Hepatocyte (in vitro differentiated cells): ENCODE results near the gene RNU1-4. TPM values are rescaled to one million over a fixed set of nuclear protein-coding genes. Genes with fewer than 3 reads are reported as not detected.
"Not testable (repeated sequence)": the region's sequence is repeated elsewhere in the genome, so short reads cannot be mapped to it uniquely, and the experiment has no call there.

ENCODE experiments used
- DNase-seq: peaks from one replicate; pipeline ENCODE4 v3.0.0-alpha.2; 2016; ENCODE audit warnings: low spot score
- H2AFZ ChIP-seq: fragments of 200-600 bp; sonication (generic); 2 replicates; pipeline ENCODE4 v1.6.0; 2016; ENCODE audit warnings: antibody characterized with exemption, mild to moderate bottlenecking
- H3K27ac ChIP-seq: fragments of 200-600 bp; sonication (generic); 2 replicates; pipeline ENCODE4 v1.5.1; 2016; ENCODE audit warnings: mild to moderate bottlenecking
- H3K27me3 ChIP-seq: fragments of 200-600 bp; sonication (generic); 2 replicates; pipeline ENCODE4 v1.6.1; 2016
- H3K36me3 ChIP-seq: fragments of 200-600 bp; sonication (generic); replicated peaks from 2 replicates; pipeline ENCODE4 v1.5.1; 2016; ENCODE audit warnings: low read depth; ENCODE audit not compliant: insufficient read depth
- H3K4me1 ChIP-seq: fragments of 200-600 bp; sonication (generic); 2 replicates; pipeline ENCODE4 v1.5.1; 2016; ENCODE audit warnings: mild to moderate bottlenecking, moderate library complexity; ENCODE audit not compliant: insufficient read depth
- H3K4me2 ChIP-seq: fragments of 200-600 bp; sonication (generic); 2 replicates; pipeline ENCODE4 v1.6.0; 2016
- H3K4me3 ChIP-seq: fragments of 200-600 bp; sonication (generic); 2 replicates; pipeline ENCODE4 v1.5.1; 2016; ENCODE audit warnings: mild to moderate bottlenecking
- H3K79me2 ChIP-seq: fragments of 200-600 bp; sonication (generic); 2 replicates; pipeline ENCODE4 v1.6.0; 2017; ENCODE audit warnings: mild to moderate bottlenecking
- H3K9me2 ChIP-seq: fragments of 200-600 bp; sonication (generic); replicated peaks from 2 replicates; pipeline ENCODE4 v1.6.0; 2017; ENCODE audit warnings: mild to moderate bottlenecking; ENCODE audit not compliant: insufficient read depth
- H3K9me3 ChIP-seq: fragments of 200-600 bp; sonication (generic); 2 replicates; pipeline ENCODE4 v1.5.1; 2016; ENCODE audit warnings: low read depth, mild to moderate bottlenecking
- H4K20me1 ChIP-seq: fragments of 200-600 bp; sonication (generic); 2 replicates; pipeline ENCODE4 v1.6.0; 2016; ENCODE audit warnings: mild to moderate bottlenecking; ENCODE audit not compliant: insufficient read depth, poor library complexity, severe bottlenecking
- WGBS: methylation state at CpG from one replicate; pipeline ENCODE4 v1.1.6; 2016; ENCODE audit warnings: low lambda C conversion rate; ENCODE audit errors: missing lambda C conversion rate; 5-methylcytosine and 5-hydroxymethylcytosine counted together
- polyA plus RNA-seq: library from polyadenylated mRNA; unstranded; fragments of >200 nt; fragmentation: Nextera tagmentation; extraction: Ambion mirVana; gene quantifications from 2 replicates; pipeline ENCODE4 v1.2.1, GENCODE V29; 2016
- total RNA-seq: library from RNA; depleted of rRNA; stranded (reverse); fragments of >200 nt; gene quantifications from 2 replicates; pipeline ENCODE4 v1.2.3, GENCODE V29; 2014

RNU1-4 gene
- total and polyA plus RNA-seq, 2 experiments from 2014 or later: under 0.01 TPM; not detected in 1

GRCh38 chr1:16760801-16761200, 20.5 kb downstream of the RNU1-4 start:
- not testable (repeated sequence) for H3K4me3 ChIP-seq

GRCh38 chr1:16764248-16764819, 24.0 kb downstream of the RNU1-4 start:
- peak; percentile 23 for DNase-seq
- H3K27me3 ChIP-seq, H2AFZ ChIP-seq, H4K20me1 ChIP-seq, H3K9me2 ChIP-seq, H3K9me3 ChIP-seq, H3K36me3 ChIP-seq, H3K79me2 ChIP-seq, H3K4me3 ChIP-seq: not testable (repeated sequence)
- H3K4me2 ChIP-seq: peak overlapping the region; percentile 24
- H3K4me1 ChIP-seq: peaks cover 28% of the 10 kb centered on the region
- 70% methylated on average over 9 of the region's 9 CpGs for WGBS
- peak overlapping the region; percentile 88 for H3K27ac ChIP-seq

More at GRCh38 chr1:16760801-16761200, 20.5 kb downstream of the RNU1-4 start:
- not testable (repeated sequence) for H3K79me2 ChIP-seq, H3K9me2 ChIP-seq, H3K9me3 ChIP-seq, H3K27ac ChIP-seq, H3K36me3 ChIP-seq, H3K4me2 ChIP-seq, H4K20me1 ChIP-seq, DNase-seq, H3K27me3 ChIP-seq, H2AFZ ChIP-seq
- peaks cover 12% of the 10 kb centered on the region for H3K4me1 ChIP-seq
- WGBS: 95% methylated on average over 11 of the region's 11 CpGs

- DNase-seq: peak; percentile 64
- not testable (repeated sequence) for H3K9me3 ChIP-seq, H2AFZ ChIP-seq, H4K20me1 ChIP-seq, H3K4me3 ChIP-seq, H3K79me2 ChIP-seq, H3K27me3 ChIP-seq, H3K36me3 ChIP-seq, H3K9me2 ChIP-seq
- Histone ChIP-seq H3K4me2 (peak overlapping the region; percentile 66), H3K27ac (peak overlapping the region; percentile 88), H3K4me1 (peaks cover 28% of the 10 kb centered on the region)
- WGBS: 50% methylated on average over 15 of the region's 15 CpGs
Observed at GRCh38 chr1:16764820-16765655, 24.7 kb downstream of the RNU1-4 start.

- peak overlapping the region; percentile 66 for H3K4me2 ChIP-seq
- not testable (repeated sequence) for H3K9me2 ChIP-seq, H2AFZ ChIP-seq, H3K79me2 ChIP-seq, H3K4me3 ChIP-seq, H3K9me3 ChIP-seq, H3K27me3 ChIP-seq, H4K20me1 ChIP-seq, H3K36me3 ChIP-seq
- H3K4me1 ChIP-seq: peaks cover 28% of the 10 kb centered on the region
- peak overlapping the region; percentile 88 for H3K27ac ChIP-seq
- peak; percentile 9 for DNase-seq
- 66% methylated on average over 27 of the region's 31 CpGs for WGBS
Observed at GRCh38 chr1:16765731-16766605, 25.7 kb downstream of the RNU1-4 start.

- H3K79me2 ChIP-seq: not testable (repeated sequence)
- peak overlapping the region; percentile 66 for H3K4me2 ChIP-seq
Observed at GRCh38 chr1:16766689-16767256, 26.5 kb downstream of the RNU1-4 start.

GRCh38 chr1:16770139-16770759, 29.9 kb downstream of the RNU1-4 start:
- not testable (repeated sequence) for H3K36me3 ChIP-seq, H3K4me3 ChIP-seq, H3K27me3 ChIP-seq, H3K9me2 ChIP-seq, H4K20me1 ChIP-seq, H2AFZ ChIP-seq, H3K9me3 ChIP-seq, H3K4me2 ChIP-seq, H3K79me2 ChIP-seq, H3K27ac ChIP-seq
- peak; percentile 45 for DNase-seq
- peaks cover 20% of the 10 kb centered on the region for H3K4me1 ChIP-seq
- 82% methylated on average over 5 of the region's 5 CpGs for WGBS

More at GRCh38 chr1:16766689-16767256, 26.5 kb downstream of the RNU1-4 start:
- not testable (repeated sequence) for H3K36me3 ChIP-seq, H3K9me3 ChIP-seq, H4K20me1 ChIP-seq, H2AFZ ChIP-seq, H3K27me3 ChIP-seq, H3K4me3 ChIP-seq, H3K9me2 ChIP-seq
- peak; percentile 21 for DNase-seq
- WGBS: 51% methylated on average over 9 of the region's 9 CpGs
- Histone ChIP-seq H3K27ac (peak overlapping the region; percentile 71), H3K4me1 (peaks cover 28% of the 10 kb centered on the region)

GRCh38 chr1:16770896-16771446, 30.7 kb downstream of the RNU1-4 start:
- H3K27ac ChIP-seq: not testable (repeated sequence)
- DNase-seq: peak; percentile 1
- WGBS: 85% methylated on average over 6 of the region's 6 CpGs

More at GRCh38 chr1:16770896-16771446, 30.7 kb downstream of the RNU1-4 start:
- not testable (repeated sequence) for H3K9me2 ChIP-seq, H3K4me2 ChIP-seq, H4K20me1 ChIP-seq, H3K36me3 ChIP-seq, H2AFZ ChIP-seq, H3K79me2 ChIP-seq, H3K9me3 ChIP-seq, H3K4me3 ChIP-seq, H3K27me3 ChIP-seq
- H3K4me1 ChIP-seq: peaks cover 15% of the 10 kb centered on the region
